GM18499 (cell line): ENCODE results near the gene BPIFB6.

ENCODE experiments used
- ATAC-seq: cut with Tn5 transposase; IDR thresholded peaks from one replicate; pipeline ENCODE4 v1.9.1; 2021; ENCODE audit warnings: moderate number of reproducible peaks; ENCODE audit not compliant: insufficient read depth, unreplicated experiment

The BPIFB6 gene

GRCh38 chr20:33000802-33001466, 30.5 kb upstream of the BPIFB6 start:
- ATAC-seq, result no peak

- no peak for ATAC-seq
Measured at GRCh38 chr20:33002087-33002808, 29.2 kb upstream of the BPIFB6 start.

GRCh38 chr20:33004141-33004751, 27.2 kb upstream of the BPIFB6 start, which contains the start of gene SUN5:
TSS of gene SUN5 (minus strand) at chr20:33004433. CDS start at chr20:33004340, 93 bp downstream.
- ATAC-seq, result no peak

GRCh38 chr20:33005132-33005566, 26.3 kb upstream of the BPIFB6 start:
- no peak for ATAC-seq

- no peak for ATAC-seq
Measured at GRCh38 chr20:33005908-33006775, 25.3 kb upstream of the BPIFB6 start.

- ATAC-seq, result no peak
Measured at GRCh38 chr20:33006776-33007375, 24.6 kb upstream of the BPIFB6 start.

GRCh38 chr20:33007376-33008335, 23.8 kb upstream of the BPIFB6 start, which contains the start of gene BPIFB2:
TSS of gene BPIFB2 (plus strand) at chr20:33007704. CDS start at chr20:33008575, 871 bp downstream.
- ATAC-seq, result no peak

GRCh38 chr20:33008336-33009213, 22.9 kb upstream of the BPIFB6 start:
- no peak for ATAC-seq

GRCh38 chr20:33009214-33010132, 22.0 kb upstream of the BPIFB6 start:
- no peak for ATAC-seq

GRCh38 chr20:33010133-33010504, 21.3 kb upstream of the BPIFB6 start:
- ATAC-seq, result no peak

- ATAC-seq, result no peak
Measured at GRCh38 chr20:33010674-33011449, 20.6 kb upstream of the BPIFB6 start.

GRCh38 chr20:33012327-33013189, 18.9 kb upstream of the BPIFB6 start:
- ATAC-seq, result no peak

- no peak for ATAC-seq
Measured at GRCh38 chr20:33013701-33014326, 17.6 kb upstream of the BPIFB6 start.

- ATAC-seq, result no peak
Measured at GRCh38 chr20:33014336-33015113, 16.9 kb upstream of the BPIFB6 start.
